ENCODE data around the gene SLC31A1. TPM values are rescaled to one million over a fixed set of nuclear protein-coding genes. Genes with fewer than 3 reads are reported as not detected.

Gene SLC31A1
- total and polyA plus RNA-seq, 2 of the 13 experiments (the other 11 are each of a cell fraction or from before 2014, with no cell fraction given): 62.9 to 70.0 TPM

- TF ChIP-seq NFATC3 (CRISPR knock-in tag; IDR thresholded peaks at IDR 0.05) (no peak), NRL (CRISPR knock-in tag; IDR thresholded peaks at IDR 0.05; ENCODE audit: borderline replicate concordance) (no peak), XBP1 (CRISPR knock-in tag; IDR thresholded peaks at IDR 0.05) (no peak), ZNF558 (CRISPR knock-in tag; IDR thresholded peaks at IDR 0.05; ENCODE audit: borderline replicate concordance) (no peak), STAG1 (CRISPR knock-in tag; IDR thresholded peaks at IDR 0.05) (peak; percentile 80), ZNF713 (CRISPR knock-in tag; IDR thresholded peaks at IDR 0.05) (no peak), JUN (CRISPR knock-in tag; IDR thresholded peaks at IDR 0.05) (no peak), ARID3A (IDR thresholded peaks at IDR 0.05; ENCODE audit: low read depth, low read length) (0 out of 2 replicates have a peak, but pooled peaks have one; percentile 10), ZNF317 (CRISPR knock-in tag; IDR thresholded peaks at IDR 0.05) (no peak), JARID2 (CRISPR knock-in tag; IDR thresholded peaks at IDR 0.05; ENCODE audit: insufficient replicate concordance) (no peak), ZFY (CRISPR knock-in tag; IDR thresholded peaks at IDR 0.05) (no peak), ZNF564 (CRISPR knock-in tag; IDR thresholded peaks at IDR 0.05) (no peak), ZSCAN5A (CRISPR knock-in tag; IDR thresholded peaks at IDR 0.05; ENCODE audit: borderline replicate concordance) (no peak), MYNN (CRISPR knock-in tag; IDR thresholded peaks at IDR 0.05; ENCODE audit: low read depth) (no peak), CTCF (CRISPR knock-in tag; IDR thresholded peaks at IDR 0.05) (peak; percentile 72)
- TF ChIP-seq, protein P1, sequence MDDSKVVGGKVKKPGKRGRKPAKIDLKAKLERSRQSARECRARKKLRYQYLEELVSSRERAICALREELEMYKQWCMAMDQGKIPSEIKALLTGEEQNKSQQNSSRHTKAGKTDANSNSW (CRISPR knock-in tag; IDR thresholded peaks at IDR 0.05; ENCODE audit: borderline replicate concordance): no peak
- TF ChIP-seq, protein P2, sequence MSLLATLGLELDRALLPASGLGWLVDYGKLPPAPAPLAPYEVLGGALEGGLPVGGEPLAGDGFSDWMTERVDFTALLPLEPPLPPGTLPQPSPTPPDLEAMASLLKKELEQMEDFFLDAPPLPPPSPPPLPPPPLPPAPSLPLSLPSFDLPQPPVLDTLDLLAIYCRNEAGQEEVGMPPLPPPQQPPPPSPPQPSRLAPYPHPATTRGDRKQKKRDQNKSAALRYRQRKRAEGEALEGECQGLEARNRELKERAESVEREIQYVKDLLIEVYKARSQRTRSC (CRISPR knock-in tag; IDR thresholded peaks at IDR 0.05; ENCODE audit: low read depth): no peak
- TF ChIP-seq, protein P3, sequence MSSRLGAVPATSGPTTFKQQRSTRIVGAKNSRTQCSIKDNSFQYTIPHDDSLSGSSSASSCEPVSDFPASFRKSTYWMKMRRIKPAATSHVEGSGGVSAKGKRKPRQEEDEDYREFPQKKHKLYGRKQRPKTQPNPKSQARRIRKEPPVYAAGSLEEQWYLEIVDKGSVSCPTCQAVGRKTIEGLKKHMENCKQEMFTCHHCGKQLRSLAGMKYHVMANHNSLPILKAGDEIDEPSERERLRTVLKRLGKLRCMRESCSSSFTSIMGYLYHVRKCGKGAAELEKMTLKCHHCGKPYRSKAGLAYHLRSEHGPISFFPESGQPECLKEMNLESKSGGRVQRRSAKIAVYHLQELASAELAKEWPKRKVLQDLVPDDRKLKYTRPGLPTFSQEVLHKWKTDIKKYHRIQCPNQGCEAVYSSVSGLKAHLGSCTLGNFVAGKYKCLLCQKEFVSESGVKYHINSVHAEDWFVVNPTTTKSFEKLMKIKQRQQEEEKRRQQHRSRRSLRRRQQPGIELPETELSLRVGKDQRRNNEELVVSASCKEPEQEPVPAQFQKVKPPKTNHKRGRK (CRISPR knock-in tag; IDR thresholded peaks at IDR 0.05): no peak
- TF ChIP-seq, protein P4, sequence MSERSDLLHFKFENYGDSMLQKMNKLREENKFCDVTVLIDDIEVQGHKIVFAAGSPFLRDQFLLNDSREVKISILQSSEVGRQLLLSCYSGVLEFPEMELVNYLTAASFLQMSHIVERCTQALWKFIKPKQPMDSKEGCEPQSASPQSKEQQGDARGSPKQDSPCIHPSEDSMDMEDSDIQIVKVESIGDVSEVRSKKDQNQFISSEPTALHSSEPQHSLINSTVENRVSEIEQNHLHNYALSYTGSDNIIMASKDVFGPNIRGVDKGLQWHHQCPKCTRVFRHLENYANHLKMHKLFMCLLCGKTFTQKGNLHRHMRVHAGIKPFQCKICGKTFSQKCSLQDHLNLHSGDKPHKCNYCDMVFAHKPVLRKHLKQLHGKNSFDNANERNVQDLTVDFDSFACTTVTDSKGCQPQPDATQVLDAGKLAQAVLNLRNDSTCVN (CRISPR knock-in tag; IDR thresholded peaks at IDR 0.05; ENCODE audit: borderline replicate concordance): no peak
These were observed 88.0 kb downstream of the SLC31A1 start (continued) for GRCh38 chr9:113309204-113309813.

All from HepG2 (cell line).